MM.1S (cell line): ENCODE results near the gene ZNF506.
"Not testable (repeated sequence)": the region's sequence is repeated elsewhere in the genome, so short reads cannot be mapped to it uniquely, and the experiment has no call there.

ENCODE experiments used
- DNase-seq: peaks from one replicate; pipeline ENCODE4 v3.0.0-alpha.2; 2015
- H2AFZ ChIP-seq: fragments of 300-600 bp; sonication (generic); 2 replicates; pipeline ENCODE4 v1.6.0; 2016; ENCODE audit warnings: antibody characterized with exemption, low read length
- H3F3A ChIP-seq: fragments of 300-600 bp; sonication (generic); 2 replicates; pipeline ENCODE4 v1.6.1; 2016; ENCODE audit warnings: mild to moderate bottlenecking, antibody characterized with exemption, low read length, moderate library complexity, mixed read lengths; ENCODE audit not compliant: insufficient read depth
- H3K27ac ChIP-seq: fragments of 300-600 bp; sonication (generic); 2 replicates; pipeline ENCODE4 v1.5.1; 2016; ENCODE audit warnings: mild to moderate bottlenecking, low read length
- H3K27me3 ChIP-seq: fragments of 300-600 bp; sonication (generic); replicated peaks from 2 replicates; pipeline ENCODE4 v1.6.0; 2016; ENCODE audit warnings: low read length; ENCODE audit not compliant: insufficient read depth
- H3K36me3 ChIP-seq: fragments of 300-600 bp; sonication (generic); replicated peaks from 2 replicates; pipeline ENCODE4 v1.6.1; 2016; ENCODE audit warnings: mild to moderate bottlenecking, low read length, mixed read lengths; ENCODE audit not compliant: insufficient read depth
- H3K4me1 ChIP-seq: fragments of 300-600 bp; sonication (generic); 2 replicates; pipeline ENCODE4 v1.6.1; 2016; ENCODE audit warnings: low read length, mixed read lengths
- H3K4me2 ChIP-seq: fragments of 300-600 bp; sonication (generic); 2 replicates; pipeline ENCODE4 v1.6.0; 2016; ENCODE audit warnings: low read depth, low read length
- H3K4me3 ChIP-seq: fragments of 300-600 bp; sonication (generic); 2 replicates; pipeline ENCODE4 v1.5.1; 2016; ENCODE audit warnings: low read length, mixed read lengths
- H3K79me2 ChIP-seq: fragments of 300-600 bp; sonication (generic); 2 replicates; pipeline ENCODE4 v1.6.1; 2016; ENCODE audit warnings: mixed run types, low read length, mixed read lengths
- H3K9ac ChIP-seq: fragments of 300-600 bp; sonication (generic); 2 replicates; pipeline ENCODE4 v1.6.1; 2016; ENCODE audit warnings: low read length, mixed read lengths
- H3K9me2 ChIP-seq: fragments of 300-600 bp; sonication (generic); replicated peaks from 2 replicates; pipeline ENCODE4 v1.6.1; 2016; ENCODE audit warnings: mild to moderate bottlenecking, low read length, mixed read lengths; ENCODE audit not compliant: insufficient read depth
- H3K9me3 ChIP-seq: fragments of 300-600 bp; sonication (generic); replicated peaks from 2 replicates; pipeline ENCODE4 v1.6.1; 2016; ENCODE audit warnings: mild to moderate bottlenecking, low read length, mixed read lengths; ENCODE audit not compliant: insufficient read depth
- H4K20me1 ChIP-seq: fragments of 300-600 bp; sonication (generic); 2 replicates; pipeline ENCODE4 v1.6.1; 2016; ENCODE audit warnings: mild to moderate bottlenecking, low read length, moderate library complexity, mixed read lengths; ENCODE audit not compliant: insufficient read depth
- EZH2 ChIP-seq: fragments of 300-600 bp; sonication (generic); optimal IDR thresholded peaks from 2 replicates; pipeline ENCODE3; 2017; ENCODE audit warnings: low read depth, mild to moderate bottlenecking, antibody characterized with exemption, low read length, mixed read lengths
- EZH2phosphoT487 ChIP-seq: fragments of 300-600 bp; sonication (generic); IDR thresholded peaks from 2 replicates; pipeline ENCODE4 v1.6.1; 2018; ENCODE audit warnings: antibody characterized with exemption, low read length
- TF ChIP-seq, protein P1 (sequence below): fragments of 300-600 bp; sonication (generic); IDR thresholded peaks from 2 replicates; pipeline ENCODE4 v1.5.1; 2016; ENCODE audit warnings: antibody characterized with exemption, low read length, mixed read lengths

The ZNF506 gene

DNA sequence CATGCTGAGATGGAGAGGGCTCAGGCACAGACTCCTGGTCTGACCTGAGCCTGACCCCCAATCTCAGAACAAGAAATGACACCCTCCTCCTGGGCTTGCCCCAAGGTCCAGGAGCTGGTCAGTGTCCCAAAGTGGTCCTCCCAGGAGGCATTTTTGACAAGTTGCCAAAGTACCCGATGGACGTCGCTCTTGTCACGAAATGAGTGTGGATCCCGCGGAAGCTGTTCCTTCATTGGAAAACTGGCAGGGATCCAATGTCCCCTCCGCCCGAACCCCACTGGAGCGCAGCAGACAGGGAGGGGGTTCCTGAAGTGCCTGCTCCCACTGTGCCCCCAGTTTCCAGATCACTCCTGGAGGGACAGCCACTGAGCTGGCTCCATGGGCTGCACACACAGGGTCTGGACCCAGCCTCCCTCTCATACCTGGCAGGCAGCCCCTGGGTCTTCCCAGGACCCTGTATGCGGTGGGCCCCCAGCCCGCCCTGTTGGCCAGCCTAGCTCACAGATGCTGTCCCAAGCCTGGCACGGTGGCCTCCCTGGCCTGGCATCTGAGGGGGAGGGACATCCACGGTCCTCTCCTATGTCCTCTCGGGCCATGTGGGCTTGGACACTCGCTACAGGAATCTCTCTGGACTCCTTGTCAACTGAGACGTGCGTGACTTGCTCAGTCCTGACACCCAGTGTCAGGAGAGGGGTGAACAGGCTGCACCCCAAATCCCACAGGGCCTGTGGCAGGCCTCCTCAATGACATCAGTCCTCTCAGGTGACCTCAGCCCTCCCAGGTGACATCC lies 75.9 kb downstream of the ZNF506 start:
- H2AFZ ChIP-seq: no peak overlapping the region
- H3K27ac ChIP-seq: no peak overlapping the region
- H3K9me3 ChIP-seq: no peaks in the 10 kb centered on the region
- H3K4me3 ChIP-seq: no peak overlapping the region
- H3K4me2 ChIP-seq: no peak overlapping the region
- TF ChIP-seq, protein P1, sequence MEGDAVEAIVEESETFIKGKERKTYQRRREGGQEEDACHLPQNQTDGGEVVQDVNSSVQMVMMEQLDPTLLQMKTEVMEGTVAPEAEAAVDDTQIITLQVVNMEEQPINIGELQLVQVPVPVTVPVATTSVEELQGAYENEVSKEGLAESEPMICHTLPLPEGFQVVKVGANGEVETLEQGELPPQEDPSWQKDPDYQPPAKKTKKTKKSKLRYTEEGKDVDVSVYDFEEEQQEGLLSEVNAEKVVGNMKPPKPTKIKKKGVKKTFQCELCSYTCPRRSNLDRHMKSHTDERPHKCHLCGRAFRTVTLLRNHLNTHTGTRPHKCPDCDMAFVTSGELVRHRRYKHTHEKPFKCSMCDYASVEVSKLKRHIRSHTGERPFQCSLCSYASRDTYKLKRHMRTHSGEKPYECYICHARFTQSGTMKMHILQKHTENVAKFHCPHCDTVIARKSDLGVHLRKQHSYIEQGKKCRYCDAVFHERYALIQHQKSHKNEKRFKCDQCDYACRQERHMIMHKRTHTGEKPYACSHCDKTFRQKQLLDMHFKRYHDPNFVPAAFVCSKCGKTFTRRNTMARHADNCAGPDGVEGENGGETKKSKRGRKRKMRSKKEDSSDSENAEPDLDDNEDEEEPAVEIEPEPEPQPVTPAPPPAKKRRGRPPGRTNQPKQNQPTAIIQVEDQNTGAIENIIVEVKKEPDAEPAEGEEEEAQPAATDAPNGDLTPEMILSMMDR: no peak
- TF ChIP-seq EZH2phosphoT487 (no peak), EZH2 (no peak)
- H3K79me2 ChIP-seq: no peaks in the 10 kb centered on the region
- no peaks in the 10 kb centered on the region for H3K9me2 ChIP-seq
- no peaks in the 10 kb centered on the region for H3K36me3 ChIP-seq
- no peak for DNase-seq
- no peaks in the 10 kb centered on the region for H4K20me1 ChIP-seq
- no peaks in the 10 kb centered on the region for H3K4me1 ChIP-seq
- no peaks in the 10 kb centered on the region for H3K27me3 ChIP-seq
- H3F3A ChIP-seq: no peaks in the 10 kb centered on the region
- H3K9ac ChIP-seq: no peak overlapping the region

DNA sequence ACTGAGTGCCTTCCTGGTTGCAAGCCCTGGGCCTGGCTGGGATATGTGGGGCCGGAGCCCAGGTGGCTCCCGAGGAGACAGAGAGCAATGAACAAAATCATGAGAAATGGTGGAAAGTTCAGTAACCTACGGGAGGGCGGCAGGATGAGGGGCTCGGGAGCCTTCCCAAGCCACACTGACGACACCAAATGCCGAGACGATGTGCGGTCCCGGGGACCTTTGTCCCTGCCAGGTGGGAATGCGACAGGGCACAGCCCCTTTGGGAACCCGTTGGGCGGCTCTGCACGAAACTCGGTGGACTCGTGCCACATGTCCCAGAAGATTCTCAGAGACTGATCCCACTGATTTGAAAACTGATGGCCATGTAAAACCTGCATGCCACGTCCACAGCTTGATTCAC lies 76.9 kb downstream of the ZNF506 start:
- no peaks in the 10 kb centered on the region for H3K4me1 ChIP-seq
- H4K20me1 ChIP-seq: no peaks in the 10 kb centered on the region
- H3K27ac ChIP-seq: no peak overlapping the region
- DNase-seq: no peak
- H3K27me3 ChIP-seq: no peaks in the 10 kb centered on the region
- no peaks in the 10 kb centered on the region for H3F3A ChIP-seq
- H3K36me3 ChIP-seq: no peaks in the 10 kb centered on the region
- no peaks in the 10 kb centered on the region for H3K9me3 ChIP-seq
- no peak overlapping the region for H3K9ac ChIP-seq
- TF ChIP-seq EZH2phosphoT487: no peak
- TF ChIP-seq EZH2: no peak
- TF ChIP-seq, protein P1: no peak
- H3K4me3 ChIP-seq: no peak overlapping the region
- no peaks in the 10 kb centered on the region for H3K79me2 ChIP-seq
- H3K9me2 ChIP-seq: no peaks in the 10 kb centered on the region
- H3K4me2 ChIP-seq: no peak overlapping the region
- H2AFZ ChIP-seq: no peak overlapping the region

DNA sequence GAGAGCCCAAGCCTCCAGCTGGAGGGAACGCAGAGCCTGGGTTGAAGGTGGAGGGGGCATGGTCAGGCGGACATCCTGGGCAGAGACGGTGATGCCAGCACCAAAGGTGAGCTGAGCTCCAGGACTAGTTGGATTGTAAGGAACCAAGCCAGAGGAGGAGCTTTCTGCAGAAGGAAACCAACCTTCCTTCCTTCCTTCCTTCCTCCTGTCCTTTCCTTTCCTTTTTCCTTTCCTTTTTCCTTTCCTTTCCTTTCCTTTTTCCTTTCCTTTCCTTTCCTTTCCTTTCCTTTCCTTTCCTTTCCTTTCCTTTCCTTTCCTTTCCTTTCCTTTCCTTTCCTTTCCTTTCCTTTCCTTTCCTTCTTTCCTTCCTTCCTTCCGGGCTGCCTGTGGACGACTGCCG lies 77.6 kb downstream of the ZNF506 start:
- H2AFZ ChIP-seq, H4K20me1 ChIP-seq, H3K9ac ChIP-seq: not testable (repeated sequence)

DNA sequence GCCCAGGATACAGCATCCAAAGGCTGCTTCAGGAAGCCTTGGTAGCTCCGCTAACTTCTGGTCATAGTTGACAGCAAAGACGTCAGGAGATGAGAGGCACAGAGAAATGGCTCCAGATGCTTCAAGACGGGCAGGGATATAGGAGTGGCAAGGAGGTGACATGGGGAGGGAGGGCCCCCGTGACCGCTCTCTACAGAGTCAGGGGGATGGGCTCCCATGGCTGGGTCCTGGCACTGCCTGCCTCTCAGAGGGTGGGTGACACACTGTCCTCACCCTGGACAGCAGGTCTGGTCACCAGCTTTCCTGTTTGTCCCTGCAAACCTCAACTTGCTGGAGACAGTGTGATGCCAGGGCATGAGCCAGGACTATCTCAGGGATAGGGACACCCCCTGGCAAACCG lies 78.4 kb downstream of the ZNF506 start:
- TF ChIP-seq EZH2phosphoT487: no peak
- TF ChIP-seq, protein P1: no peak
- TF ChIP-seq EZH2: no peak
- no peaks in the 10 kb centered on the region for H4K20me1 ChIP-seq
- H3K79me2 ChIP-seq: no peaks in the 10 kb centered on the region
- no peak for DNase-seq
- no peaks in the 10 kb centered on the region for H3K27me3 ChIP-seq
- H3K36me3 ChIP-seq: no peaks in the 10 kb centered on the region
- no peak overlapping the region for H3K4me2 ChIP-seq
- H3K27ac ChIP-seq: no peak overlapping the region
- H3K9me2 ChIP-seq: no peaks in the 10 kb centered on the region
- no peaks in the 10 kb centered on the region for H3K4me1 ChIP-seq
- no peak overlapping the region for H3K4me3 ChIP-seq
- no peaks in the 10 kb centered on the region for H3K9me3 ChIP-seq
- H3K9ac ChIP-seq: no peak overlapping the region
- no peak overlapping the region for H2AFZ ChIP-seq
- no peaks in the 10 kb centered on the region for H3F3A ChIP-seq

More for the DNA sequence above, 77.6 kb downstream of the ZNF506 start:
- not testable (repeated sequence) for H3K4me2 ChIP-seq, H3K27ac ChIP-seq, H3K4me1 ChIP-seq, H3K9me3 ChIP-seq, H3K4me3 ChIP-seq, DNase-seq, H3K27me3 ChIP-seq, H3K36me3 ChIP-seq, H3F3A ChIP-seq, H3K9me2 ChIP-seq, H3K79me2 ChIP-seq
